NCI-H2196 (cell line): Measurements from ENCODE around the gene CDRT15.
"Not testable (repeated sequence)": the region's sequence is repeated elsewhere in the genome, so short reads cannot be mapped to it uniquely, and the experiment has no call there.

Experiments used
- DNase-seq: peaks from one replicate; lab custom pipeline; 2025; ENCODE audit not compliant: unreplicated experiment; lab: John Stamatoyannopoulos, UW

The CDRT15 gene

DNA sequence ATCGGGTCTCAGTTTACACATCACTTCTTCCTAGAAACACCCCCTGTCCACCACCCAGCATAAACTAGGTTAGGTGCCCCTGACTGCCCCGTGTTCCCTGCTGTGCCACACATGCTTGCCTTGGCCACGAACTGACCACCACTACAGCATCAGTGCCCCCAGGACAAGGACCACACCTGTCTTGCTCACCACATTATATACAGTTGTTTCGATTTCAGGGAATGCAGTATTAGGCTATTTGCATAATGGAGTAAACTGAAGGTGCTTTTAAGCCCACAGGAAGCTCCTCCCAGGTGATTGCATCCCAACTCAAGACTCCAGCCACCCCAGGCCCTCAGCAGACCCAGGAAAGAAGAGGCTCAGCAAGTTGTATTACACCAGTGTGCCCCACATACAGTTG lies 50.2 kb downstream of the CDRT15 start:
- DNase-seq = not testable (repeated sequence)
